Aorta (tissue), 5 donors: ENCODE measurements around the gene WWC1. TPM values are rescaled to one million over a fixed set of nuclear protein-coding genes. Genes with fewer than 3 reads are reported as not detected.

Experiments used
- ATAC-seq: fragments of 200-7000 bp; cut with Tn5 transposase; one replicate; pipeline ENCODE4 v1.9.1; 2022; ENCODE audit warnings: moderate library complexity; ENCODE audit not compliant: low FRiP score
- DNase-seq, 2 donors: peaks; one replicate each; pipeline ENCODE4 v3.0.0-alpha.2; 2020
- H3K27ac ChIP-seq, 2 donors: one replicate each; pipeline ENCODE4 v1.5.1; 2013; ENCODE audit warnings: low read length in 2 of 2, mild to moderate bottlenecking in 2 of 2, moderate library complexity in 2 of 2, control low read depth in 1 of 2, inconsistent platforms in 1 of 2, low read depth in 1 of 2
- H3K27me3 ChIP-seq, 2 donors: one replicate each; pipeline ENCODE4 v1.6.1; 2013; ENCODE audit warnings: control low read depth in 1 of 2, low read length in 1 of 2, mild to moderate bottlenecking in 1 of 2, moderate library complexity in 1 of 2; ENCODE audit not compliant: insufficient read depth in 2 of 2, control insufficient read depth in 1 of 2
- H3K36me3 ChIP-seq, 2 donors: one replicate each; pipeline ENCODE4 v1.6.1; 2013; ENCODE audit warnings: control low read depth in 1 of 2, low read length in 1 of 2, mild to moderate bottlenecking in 1 of 2; ENCODE audit not compliant: insufficient read depth in 2 of 2, control insufficient read depth in 1 of 2
- H3K4me1 ChIP-seq, 2 donors: one replicate each; pipeline ENCODE4 v1.6.1; 2013; ENCODE audit warnings: low read length in 2 of 2, control low read depth in 1 of 2, mild to moderate bottlenecking in 1 of 2, moderate library complexity in 1 of 2; ENCODE audit not compliant: insufficient read depth in 2 of 2, control insufficient read depth in 1 of 2
- H3K4me3 ChIP-seq, 2 donors: one replicate each; pipeline ENCODE4 v1.5.1; 2013; ENCODE audit warnings: low read length in 2 of 2, control low read depth in 1 of 2, mild to moderate bottlenecking in 1 of 2
- H3K9me3 ChIP-seq: one replicate; pipeline ENCODE4 v1.6.1; 2013; ENCODE audit warnings: mild to moderate bottlenecking, low read length; ENCODE audit not compliant: control insufficient read depth
- WGBS, 2 donors: extraction: QIAGEN DNeasy Blood & Tissue Kit; methylation state at CpG; one replicate each; pipeline ENCODE4 v1.1.7; 2013; 5-methylcytosine and 5-hydroxymethylcytosine counted together
- intact Hi-C, 2 donors: fragments of 100-400 bp; cut with DNase I; formaldehyde crosslinking; loops; one replicate each; pipeline versions ENCODE4 v1.14.2 to v1.15.0; 2022
- long read RNA-seq, 2 donors: library from polyadenylated mRNA; unstranded; transcript quantifications; one replicate each; pipeline ENCODE4 v2.0.0, GENCODE V29; 2020 to 2021
- polyA plus RNA-seq, 2 donors: library from polyadenylated mRNA; stranded (reverse); fragments of 200-250 nt; gene quantifications; one replicate each; pipeline ENCODE4 v1.2.3, GENCODE V29; 2013
- total RNA-seq, 2 donors: library from RNA; stranded (reverse); fragmentation: NEBNext Ultra II Directional; extraction: Animal tissue kit (Norgen Biotek cat#: 25700); gene quantifications; one replicate each; pipeline ENCODE4 v1.2.1, GENCODE V29; 2021
- donor health status: healthy with polysubstance abuse.
- donor health status: Bipolar disorder and iron deficiency.
- donor health status: DM: no; HTN: no; CAD: no.
- donor health status: DM: no; HTN: no; CAD: no.
- donor health status: DM: yes; HTN: yes; CAD: no.

WWC1 gene
- total RNA-seq: under 1 TPM; 0.36 to 0.49 TPM
- polyA plus RNA-seq: 1 to 10 TPM in 1 of 2 donors, under 1 TPM in 1; 0.36 to 9.1 TPM
- long read RNA-seq, donor 1: 0 reads
- long read RNA-seq, donor 2, partial matches to known transcripts: 0 of 1 reads
- long read RNA-seq, donor 2, other reads (novel, unspliced or antisense): 1 of 1 reads

- no peaks in the 10 kb centered on the region for H3K36me3 ChIP-seq
- peak within 1 kb of the TSS in 1 of 2 donors; percentile 29 for H3K4me3 ChIP-seq
- 0 to 1% methylated on average over 29 to 77 of the region's 77 CpGs for WGBS, 2 donors
- H3K4me1 ChIP-seq: no peaks in the 10 kb centered on the region
- intact Hi-C loops: no loop called here
- no peaks in the 10 kb centered on the region for H3K9me3 ChIP-seq
- no peak within 1 kb of the TSS for H3K27ac ChIP-seq
- H3K27me3 ChIP-seq: no peaks in the 10 kb centered on the region
- peak in 1 of 2 donors; percentile 76 for DNase-seq
- no peak for ATAC-seq
Measured at GRCh38 chr5:168291342-168291963, at the start of gene WWC1. Gene WWC1, plus strand, starts transcription at chr5:168291645. Its CDS starts 508 bp downstream, at chr5:168292153.

GRCh38 chr5:168244838-168245559, 46.4 kb upstream of the WWC1 start:
- Histone ChIP-seq H3K4me1 (no peaks in the 10 kb centered on the region), H3K36me3 (no peaks in the 10 kb centered on the region), H3K27ac (no peak overlapping the region), H3K27me3 (no peaks in the 10 kb centered on the region), H3K9me3 (no peaks in the 10 kb centered on the region), H3K4me3 (no peak overlapping the region)
- WGBS, 2 donors: 86 to 87% methylated on average over 13 of the region's 13 CpGs
- no peak for DNase-seq
- intact Hi-C loops: no loop called here
- no peak for ATAC-seq

GRCh38 chr5:168249923-168250322, 41.5 kb upstream of the WWC1 start:
- no peak overlapping the region for H3K4me3 ChIP-seq
- DNase-seq (no peak), ATAC-seq (no peak)
- H3K4me1 ChIP-seq: no peaks in the 10 kb centered on the region
- H3K27me3 ChIP-seq: no peaks in the 10 kb centered on the region
- no peaks in the 10 kb centered on the region for H3K9me3 ChIP-seq
- no peak overlapping the region for H3K27ac ChIP-seq
- no peaks in the 10 kb centered on the region for H3K36me3 ChIP-seq
- intact Hi-C loops: no loop called here

- intact Hi-C loops: no loop called here
- Histone ChIP-seq H3K27me3 (no peaks in the 10 kb centered on the region), H3K27ac (no peak overlapping the region), H3K4me1 (no peaks in the 10 kb centered on the region), H3K9me3 (no peaks in the 10 kb centered on the region), H3K36me3 (no peaks in the 10 kb centered on the region), H3K4me3 (no peak overlapping the region)
- ATAC-seq (no peak), DNase-seq (no peak)
- 76 to 79% methylated on average over 7 of the region's 7 CpGs for WGBS, 2 donors
Measured at GRCh38 chr5:168251259-168251658, 40.2 kb upstream of the WWC1 start.

GRCh38 chr5:168254013-168254693, 37.3 kb upstream of the WWC1 start:
- H3K4me1 ChIP-seq: no peaks in the 10 kb centered on the region
- intact Hi-C loops: no loop called here
- ATAC-seq: no peak
- H3K27me3 ChIP-seq: no peaks in the 10 kb centered on the region
- H3K9me3 ChIP-seq: no peaks in the 10 kb centered on the region
- no peak for DNase-seq
- WGBS, 2 donors: 67 to 68% methylated on average over 9 of the region's 9 CpGs
- H3K4me3 ChIP-seq: no peak overlapping the region
- H3K36me3 ChIP-seq: no peaks in the 10 kb centered on the region
- no peak overlapping the region for H3K27ac ChIP-seq

- WGBS, 2 donors: 84 to 85% methylated on average over 15 of the region's 15 CpGs
- no peaks in the 10 kb centered on the region for H3K4me1 ChIP-seq
- intact Hi-C loops: loop anchor here in 1 of 2 donors (10.0 kb wide), 1 partner anchor 224 kb away; the partner anchor contains the start of gene RARS1
- H3K9me3 ChIP-seq: no peaks in the 10 kb centered on the region
- peak; percentile 26 for ATAC-seq
- no peaks in the 10 kb centered on the region for H3K36me3 ChIP-seq
- H3K27ac ChIP-seq: no peak overlapping the region
- no peaks in the 10 kb centered on the region for H3K27me3 ChIP-seq
- DNase-seq: no peak
- H3K4me3 ChIP-seq: no peak overlapping the region
Measured at GRCh38 chr5:168260353-168261226, 30.9 kb upstream of the WWC1 start.

GRCh38 chr5:168261227-168261571, 30.2 kb upstream of the WWC1 start:
- Histone ChIP-seq H3K9me3 (no peaks in the 10 kb centered on the region), H3K36me3 (no peaks in the 10 kb centered on the region), H3K27me3 (no peaks in the 10 kb centered on the region), H3K4me1 (no peaks in the 10 kb centered on the region), H3K27ac (no peak overlapping the region), H3K4me3 (no peak overlapping the region)
- intact Hi-C loops: loop anchor here in 1 of 2 donors (10.0 kb wide), 1 partner anchor 224 kb away; the partner anchor contains the start of gene RARS1
- ATAC-seq (no peak), DNase-seq (no peak)
- WGBS, 2 donors: 61 to 71% methylated on average over 3 of the region's 3 CpGs
